ENCODE data around the gene IQGAP3. TPM values are rescaled to one million over a fixed set of nuclear protein-coding genes. Genes with fewer than 3 reads are reported as not detected.

Gene IQGAP3
- total and polyA plus RNA-seq, 7 experiments from 2014 or later: 0.24 to 14.4 TPM; not detected in 5

DNA sequence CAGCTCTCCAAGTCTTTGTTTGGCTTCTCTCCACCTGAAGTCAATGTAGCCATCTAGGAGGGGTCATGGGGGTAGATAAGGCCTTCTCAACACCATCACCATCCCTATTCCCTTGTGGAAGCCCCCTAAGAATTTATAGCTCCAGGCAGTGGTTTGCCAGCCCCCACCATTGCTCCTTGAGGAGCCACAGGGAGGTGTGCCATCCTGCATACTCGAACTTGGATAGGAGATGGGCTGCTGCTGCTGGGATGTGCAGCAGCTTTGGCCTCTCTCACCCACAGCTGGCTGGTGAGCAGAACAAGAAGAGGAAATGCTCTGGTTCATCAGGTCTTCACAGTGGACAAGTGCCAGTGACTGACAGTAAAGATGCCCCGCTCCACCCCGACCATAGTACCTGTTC lies 24.1 kb upstream of the IQGAP3 start:
- Mint-ChIP-seq H3K27ac (no peak overlapping the region), H3K4me3 (peak overlapping the region in 1 of 10 donors; percentile 40), H3K9me3 (no peaks in the 10 kb centered on the region), H3K36me3 (peaks cover 3 to 18% (median 8%) of the 10 kb centered on the region in 5 donors), H3K4me1 (peaks cover 22 to 44% (median 37%) of the 10 kb centered on the region in 7 donors), H3K27me3 (no peaks in the 10 kb centered on the region)
- intact Hi-C loops (cut with micrococcal nuclease): no loop called here
- DNase-seq (no peak), ATAC-seq (no peak)
- Histone ChIP-seq H3K27ac (ENCODE audit: low read depth, low read length) (no peak overlapping the region), H3K4me3 (ENCODE audit: low read length) (no peak overlapping the region), H3K9me3 (ENCODE audit: control insufficient read depth in 2 of 3, low read length in 3 of 3) (no peaks in the 10 kb centered on the region), H3K4me1 (ENCODE audit: control insufficient read depth in 2 of 2, insufficient read depth in 2 of 2, low read length in 2 of 2) (peaks cover 8 to 9% of the 10 kb centered on the region in 2 donors), H3K27me3 (ENCODE audit: control insufficient read depth in 2 of 2, insufficient read depth in 2 of 2, low read length in 2 of 2) (no peaks in the 10 kb centered on the region), H3K36me3 (ENCODE audit: control insufficient read depth in 2 of 3, insufficient read depth in 3 of 3, low read length in 3 of 3) (peaks cover 0 to 56% (median 3%) of the 10 kb centered on the region in 3 experiments)
- ChIA-PET CTCF (interaction anchor here (0.6 to 1.3 kb wide), 3 partner anchors 10 to 116 kb away, joined by 3 to 4 read pairs (median 3); no protein-coding TSS in a partner anchor), POLR2A (interaction anchor here (0.6 to 1.1 kb wide), 5 partner anchors 8 to 139 kb away, joined by 3 to 4 read pairs (median 3); no protein-coding TSS in a partner anchor)

GRCh38 chr1:156595016-156595415 lies 22.7 kb upstream of the IQGAP3 start:
- DNase-seq (no peak), ATAC-seq (no peak)
- Mint-ChIP-seq H3K9me3 (no peaks in the 10 kb centered on the region), H3K27ac (peak overlapping the region in 6 of 9 donors; percentile 28 to 90 (median 68)), H3K4me3 (peak overlapping the region in 1 of 10 donors; percentile 19), H3K36me3 (peaks cover 3 to 16% (median 8%) of the 10 kb centered on the region in 5 donors), H3K27me3 (no peaks in the 10 kb centered on the region), H3K4me1 (peaks cover 17 to 40% (median 32%) of the 10 kb centered on the region in 7 donors)
- Histone ChIP-seq H3K4me1 (ENCODE audit: control insufficient read depth in 2 of 2, insufficient read depth in 2 of 2, low read length in 2 of 2) (peaks cover 8 to 12% of the 10 kb centered on the region in 2 donors), H3K27ac (ENCODE audit: low read depth, low read length) (no peak overlapping the region), H3K9me3 (ENCODE audit: control insufficient read depth in 2 of 3, low read length in 3 of 3) (no peaks in the 10 kb centered on the region), H3K36me3 (ENCODE audit: control insufficient read depth in 2 of 3, insufficient read depth in 3 of 3, low read length in 3 of 3) (peaks cover 0 to 56% (median 3%) of the 10 kb centered on the region in 3 experiments), H3K27me3 (ENCODE audit: control insufficient read depth in 2 of 2, insufficient read depth in 2 of 2, low read length in 2 of 2) (no peaks in the 10 kb centered on the region), H3K4me3 (ENCODE audit: low read length) (no peak overlapping the region)
- ChIA-PET POLR2A (no interaction called here), CTCF (interaction anchor here (0.7 kb wide), 1 partner anchor 209 kb away, joined by 4 read pairs; no protein-coding TSS in a partner anchor)
- intact Hi-C loops (cut with micrococcal nuclease): no loop called here

DNA sequence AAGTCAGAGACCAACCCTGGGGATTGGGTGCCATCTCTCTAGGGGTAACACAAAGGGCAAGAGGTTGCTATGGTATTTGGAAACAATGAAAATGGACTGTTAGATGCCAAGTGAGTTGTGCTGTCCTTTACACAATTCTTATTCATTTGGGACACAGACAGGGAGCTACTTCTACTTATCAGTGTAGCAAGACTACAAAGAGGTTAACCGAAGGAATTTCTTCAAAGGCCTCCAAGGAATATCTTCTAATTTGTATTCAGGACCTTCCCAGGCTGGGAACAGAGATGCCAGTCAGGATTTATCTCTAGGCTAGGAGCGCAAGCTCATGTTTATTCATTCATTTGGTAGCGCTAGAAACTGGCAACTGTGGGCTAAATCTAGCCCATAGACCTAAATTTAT lies 21.8 kb upstream of the IQGAP3 start:
- Mint-ChIP-seq H3K4me1 (peaks cover 17 to 33% (median 29%) of the 10 kb centered on the region in 7 donors), H3K27ac (peak overlapping the region in 4 of 9 donors; percentile 9 to 57 (median 27)), H3K27me3 (no peaks in the 10 kb centered on the region), H3K9me3 (no peaks in the 10 kb centered on the region), H3K4me3 (peak overlapping the region in 1 of 10 donors; percentile 51), H3K36me3 (peaks cover 3 to 16% (median 8%) of the 10 kb centered on the region in 5 donors)
- Histone ChIP-seq H3K27me3 (ENCODE audit: control insufficient read depth in 2 of 2, insufficient read depth in 2 of 2, low read length in 2 of 2) (no peaks in the 10 kb centered on the region), H3K4me1 (ENCODE audit: control insufficient read depth in 2 of 2, insufficient read depth in 2 of 2, low read length in 2 of 2) (peaks cover 8 to 12% of the 10 kb centered on the region in 2 donors), H3K27ac (ENCODE audit: low read depth, low read length) (peak overlapping the region; percentile 24), H3K36me3 (ENCODE audit: control insufficient read depth in 2 of 3, insufficient read depth in 3 of 3, low read length in 3 of 3) (peaks cover 0 to 56% (median 3%) of the 10 kb centered on the region in 3 experiments), H3K9me3 (ENCODE audit: control insufficient read depth in 2 of 3, low read length in 3 of 3) (no peaks in the 10 kb centered on the region), H3K4me3 (ENCODE audit: low read length) (no peak overlapping the region)
- DNase-seq (no peak), ATAC-seq (no peak)
- intact Hi-C loops (cut with micrococcal nuclease): no loop called here
- POLR2A ChIA-PET: interaction anchor here (0.6 to 4.2 kb wide), 4 partner anchors 9 to 136 kb away, joined by 3 to 58 read pairs (median 5); partner anchors contain the start of genes GPATCH4 and MEF2D
- CTCF ChIA-PET: interaction anchor here (0.6 to 1.6 kb wide), 3 partner anchors 8 to 12 kb away, joined by 3 to 5 read pairs (median 3); no protein-coding TSS in a partner anchor

DNA sequence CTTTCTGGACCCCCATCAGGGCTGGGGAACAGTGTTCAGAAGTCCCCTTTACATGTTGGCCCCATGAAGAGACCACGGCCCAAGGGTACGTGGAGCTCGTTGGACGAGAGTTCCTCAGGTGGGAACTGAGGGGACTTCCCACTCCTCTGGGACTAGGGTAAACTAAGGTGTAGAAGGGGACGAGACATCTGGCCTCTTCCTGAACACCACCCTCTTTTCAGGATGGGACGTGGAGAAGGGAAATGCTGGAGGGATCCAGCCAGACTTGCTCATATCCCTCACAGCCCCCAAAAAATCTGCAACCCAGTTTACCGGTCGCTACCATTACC lies 21.3 kb upstream of the IQGAP3 start:
- peaks cover 17 to 32% (median 28%) of the 10 kb centered on the region in 7 donors for H3K4me1 Mint-ChIP-seq
- H3K27ac Mint-ChIP-seq: peak overlapping the region in 3 of 9 donors; percentile 20 to 97 (median 86)
- Histone ChIP-seq H3K4me3 (ENCODE audit: low read length) (no peak overlapping the region), H3K27ac (ENCODE audit: low read depth, low read length) (peak overlapping the region; percentile 24), H3K9me3 (ENCODE audit: control insufficient read depth in 2 of 3, low read length in 3 of 3) (no peaks in the 10 kb centered on the region), H3K36me3 (ENCODE audit: control insufficient read depth in 2 of 3, insufficient read depth in 3 of 3, low read length in 3 of 3) (peaks cover 0 to 51% (median 3%) of the 10 kb centered on the region in 3 experiments), H3K4me1 (ENCODE audit: control insufficient read depth in 2 of 2, insufficient read depth in 2 of 2, low read length in 2 of 2) (peaks cover 8 to 12% of the 10 kb centered on the region in 2 donors), H3K27me3 (ENCODE audit: control insufficient read depth in 2 of 2, insufficient read depth in 2 of 2, low read length in 2 of 2) (no peaks in the 10 kb centered on the region)
- intact Hi-C loops (cut with micrococcal nuclease): no loop called here
- POLR2A ChIA-PET: interaction anchor here (0.6 to 4.2 kb wide), 5 partner anchors 9 to 195 kb away, joined by 3 to 58 read pairs (median 3); partner anchors contain the start of genes GPATCH4 and MEF2D
- CTCF ChIA-PET: interaction anchor here (0.6 to 1.6 kb wide), 4 partner anchors 10 to 124 kb away, joined by 3 to 5 read pairs (median 4); no protein-coding TSS in a partner anchor
- H3K36me3 Mint-ChIP-seq: peaks cover 3 to 16% (median 8%) of the 10 kb centered on the region in 5 donors
- peak overlapping the region in 1 of 10 donors; percentile 51 for H3K4me3 Mint-ChIP-seq
- H3K27me3 Mint-ChIP-seq: no peaks in the 10 kb centered on the region
- ATAC-seq: no peak
- no peak for DNase-seq
- no peaks in the 10 kb centered on the region for H3K9me3 Mint-ChIP-seq

- ChIA-PET POLR2A (interaction anchor here (0.6 to 4.2 kb wide), 7 partner anchors 10 to 194 kb away, joined by 3 to 58 read pairs (median 6); partner anchors contain the start of genes GPATCH4 and MEF2D), CTCF (interaction anchor here (0.6 to 1.6 kb wide), 4 partner anchors 10 to 123 kb away, joined by 3 to 5 read pairs (median 4); no protein-coding TSS in a partner anchor)
- Histone ChIP-seq H3K27ac (ENCODE audit: low read depth, low read length) (peak overlapping the region; percentile 89), H3K4me3 (ENCODE audit: low read length) (no peak overlapping the region), H3K4me1 (ENCODE audit: control insufficient read depth in 2 of 2, insufficient read depth in 2 of 2, low read length in 2 of 2) (peaks cover 8 to 12% of the 10 kb centered on the region in 2 donors), H3K27me3 (ENCODE audit: control insufficient read depth in 2 of 2, insufficient read depth in 2 of 2, low read length in 2 of 2) (no peaks in the 10 kb centered on the region), H3K36me3 (ENCODE audit: control insufficient read depth in 2 of 3, insufficient read depth in 3 of 3, low read length in 3 of 3) (peaks cover 0 to 45% (median 3%) of the 10 kb centered on the region in 3 experiments), H3K9me3 (ENCODE audit: control insufficient read depth in 2 of 3, low read length in 3 of 3) (no peaks in the 10 kb centered on the region)
- H3K27ac Mint-ChIP-seq: peak overlapping the region; percentile 21 to 97 (median 81)
- peak overlapping the region; percentile 76 to 93 (median 87) for H3K4me3 Mint-ChIP-seq
- no peak for ATAC-seq
- intact Hi-C loops (cut with micrococcal nuclease): no loop called here
- H3K4me1 Mint-ChIP-seq: peaks cover 16 to 32% (median 28%) of the 10 kb centered on the region in 7 donors
- H3K27me3 Mint-ChIP-seq: no peaks in the 10 kb centered on the region
- no peak for DNase-seq
- H3K36me3 Mint-ChIP-seq: peaks cover 3 to 13% (median 8%) of the 10 kb centered on the region in 5 donors
- no peaks in the 10 kb centered on the region for H3K9me3 Mint-ChIP-seq
Observed at GRCh38 chr1:156592910-156593660, 20.7 kb upstream of the IQGAP3 start.

DNA sequence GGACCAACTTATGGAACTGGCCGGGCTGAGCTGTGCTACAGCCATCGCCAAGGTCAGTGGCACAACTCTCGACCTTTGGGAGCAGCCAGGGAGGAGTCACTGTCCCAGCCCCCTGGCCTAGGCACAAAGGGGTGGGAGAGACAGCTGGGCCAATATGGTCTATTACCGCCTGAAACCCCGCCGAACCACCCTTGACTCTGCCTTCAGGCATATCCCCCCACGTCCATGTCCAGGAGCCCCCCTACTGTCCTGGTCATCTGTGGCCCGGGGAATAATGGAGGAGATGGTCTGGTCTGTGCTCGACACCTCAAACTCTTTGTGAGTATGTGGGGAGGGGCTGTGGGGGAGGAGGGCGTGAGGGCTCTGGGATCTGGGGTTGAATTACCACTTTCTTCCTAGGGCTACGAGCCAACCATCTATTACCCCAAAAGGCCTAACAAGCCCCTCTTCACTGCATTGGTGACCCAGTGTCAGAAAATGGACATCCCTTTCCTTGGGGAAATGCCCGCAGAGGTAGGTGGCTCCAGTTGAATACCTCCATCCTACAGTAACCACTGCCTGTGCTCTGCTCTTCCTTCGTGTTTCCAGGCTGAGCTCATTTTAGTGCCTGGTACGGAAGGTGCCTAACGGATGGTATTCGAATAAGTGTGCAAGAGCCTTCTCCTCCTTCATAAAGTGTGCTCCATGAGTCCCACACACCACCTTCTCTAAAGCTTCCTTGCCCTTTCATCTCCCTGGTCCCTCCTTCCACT lies 20.0 kb upstream of the IQGAP3 start:
- Histone ChIP-seq H3K27ac (ENCODE audit: low read depth, low read length) (peak overlapping the region; percentile 89), H3K4me3 (ENCODE audit: low read length) (peak overlapping the region; percentile 69), H3K27me3 (ENCODE audit: control insufficient read depth in 2 of 2, insufficient read depth in 2 of 2, low read length in 2 of 2) (no peaks in the 10 kb centered on the region), H3K4me1 (ENCODE audit: control insufficient read depth in 2 of 2, insufficient read depth in 2 of 2, low read length in 2 of 2) (peaks cover 8 to 12% of the 10 kb centered on the region in 2 donors), H3K36me3 (ENCODE audit: control insufficient read depth in 2 of 3, insufficient read depth in 3 of 3, low read length in 3 of 3) (peaks cover 0 to 38% (median 3%) of the 10 kb centered on the region in 3 experiments), H3K9me3 (ENCODE audit: control insufficient read depth in 2 of 3, low read length in 3 of 3) (no peaks in the 10 kb centered on the region)
- H3K27ac Mint-ChIP-seq: peak overlapping the region; percentile 66 to 97 (median 81)
- H3K4me3 Mint-ChIP-seq: peak overlapping the region; percentile 76 to 93 (median 87)
- ChIA-PET POLR2A (interaction anchor here (0.7 to 4.2 kb wide), 16 partner anchors 10 to 135 kb away, joined by 3 to 58 read pairs (median 4); partner anchors contain the start of genes GPATCH4 and MEF2D), CTCF (interaction anchor here (0.6 to 1.9 kb wide), 9 partner anchors 10 to 268 kb away, joined by 3 to 12 read pairs (median 4); partner anchors contain the start of gene NTRK1)
- no peaks in the 10 kb centered on the region for H3K27me3 Mint-ChIP-seq
- H3K9me3 Mint-ChIP-seq: no peaks in the 10 kb centered on the region
- no peak for ATAC-seq
- intact Hi-C loops (cut with micrococcal nuclease): no loop called here
- DNase-seq: no peak
- peaks cover 16 to 32% (median 28%) of the 10 kb centered on the region in 7 donors for H3K4me1 Mint-ChIP-seq
- H3K36me3 Mint-ChIP-seq: peaks cover 3 to 11% (median 8%) of the 10 kb centered on the region in 5 donors
